BLaER1 (cell line): ENCODE measurements around the gene PHF23.
A peak's percentile ranks its signal among the peaks of the same experiment; 100 is the strongest.

Experiments used
- H3K27ac ChIP-seq: shearing (Covaris generic); formaldehyde crosslinking; 2 replicates; pipeline ENCODE4 v1.8.1; 2022
- H3K27me3 ChIP-seq: shearing (Covaris generic); formaldehyde crosslinking; 2 replicates; pipeline ENCODE4 v1.8.1; 2022
- H3K36me3 ChIP-seq: shearing (Covaris generic); formaldehyde crosslinking; 2 replicates; pipeline ENCODE4 v1.8.1; 2022
- H3K4me1 ChIP-seq: shearing (Covaris generic); formaldehyde crosslinking; 2 replicates; pipeline ENCODE4 v1.8.1; 2022
- H3K4me2 ChIP-seq: shearing (Covaris generic); formaldehyde crosslinking; 2 replicates; pipeline ENCODE4 v1.8.1; 2022
- H3K4me3 ChIP-seq: shearing (Covaris generic); formaldehyde crosslinking; 2 replicates; pipeline ENCODE4 v1.8.1; 2022
- H3K9ac ChIP-seq: shearing (Covaris generic); formaldehyde crosslinking; 2 replicates; pipeline ENCODE4 v1.8.1; 2022
- H3K9me3 ChIP-seq: shearing (Covaris generic); formaldehyde crosslinking; 2 replicates; pipeline ENCODE4 v1.8.1; 2022
- H4K20me1 ChIP-seq: shearing (Covaris generic); formaldehyde crosslinking; 2 replicates; pipeline ENCODE4 v1.8.1; 2022
- Cebpa-rat ChIP-seq: shearing (Covaris generic); IDR thresholded peaks from 2 replicates; pipeline ENCODE4 v1.8.1; 2022

Gene PHF23

GRCh38 chr17:7229504-7229903, 9.8 kb downstream of the PHF23 start:
- Histone ChIP-seq H4K20me1 (peaks cover 60% of the 10 kb centered on the region), H3K4me1 (peaks cover 21% of the 10 kb centered on the region), H3K36me3 (peaks cover 66% of the 10 kb centered on the region), H3K9ac (no peak overlapping the region), H3K4me3 (no peak overlapping the region), H3K27me3 (no peaks in the 10 kb centered on the region), H3K27ac (no peak overlapping the region), H3K9me3 (no peaks in the 10 kb centered on the region), H3K4me2 (no peak overlapping the region)
- TF ChIP-seq Cebpa-rat: no peak

GRCh38 chr17:7228920-7229319, 10.3 kb downstream of the PHF23 start:
- Histone ChIP-seq H4K20me1 (peaks cover 63% of the 10 kb centered on the region), H3K27ac (no peak overlapping the region), H3K9me3 (no peaks in the 10 kb centered on the region), H3K27me3 (no peaks in the 10 kb centered on the region), H3K4me2 (no peak overlapping the region), H3K9ac (no peak overlapping the region), H3K4me3 (no peak overlapping the region), H3K36me3 (peaks cover 71% of the 10 kb centered on the region), H3K4me1 (peaks cover 21% of the 10 kb centered on the region)
- no peak for TF ChIP-seq Cebpa-rat

DNA sequence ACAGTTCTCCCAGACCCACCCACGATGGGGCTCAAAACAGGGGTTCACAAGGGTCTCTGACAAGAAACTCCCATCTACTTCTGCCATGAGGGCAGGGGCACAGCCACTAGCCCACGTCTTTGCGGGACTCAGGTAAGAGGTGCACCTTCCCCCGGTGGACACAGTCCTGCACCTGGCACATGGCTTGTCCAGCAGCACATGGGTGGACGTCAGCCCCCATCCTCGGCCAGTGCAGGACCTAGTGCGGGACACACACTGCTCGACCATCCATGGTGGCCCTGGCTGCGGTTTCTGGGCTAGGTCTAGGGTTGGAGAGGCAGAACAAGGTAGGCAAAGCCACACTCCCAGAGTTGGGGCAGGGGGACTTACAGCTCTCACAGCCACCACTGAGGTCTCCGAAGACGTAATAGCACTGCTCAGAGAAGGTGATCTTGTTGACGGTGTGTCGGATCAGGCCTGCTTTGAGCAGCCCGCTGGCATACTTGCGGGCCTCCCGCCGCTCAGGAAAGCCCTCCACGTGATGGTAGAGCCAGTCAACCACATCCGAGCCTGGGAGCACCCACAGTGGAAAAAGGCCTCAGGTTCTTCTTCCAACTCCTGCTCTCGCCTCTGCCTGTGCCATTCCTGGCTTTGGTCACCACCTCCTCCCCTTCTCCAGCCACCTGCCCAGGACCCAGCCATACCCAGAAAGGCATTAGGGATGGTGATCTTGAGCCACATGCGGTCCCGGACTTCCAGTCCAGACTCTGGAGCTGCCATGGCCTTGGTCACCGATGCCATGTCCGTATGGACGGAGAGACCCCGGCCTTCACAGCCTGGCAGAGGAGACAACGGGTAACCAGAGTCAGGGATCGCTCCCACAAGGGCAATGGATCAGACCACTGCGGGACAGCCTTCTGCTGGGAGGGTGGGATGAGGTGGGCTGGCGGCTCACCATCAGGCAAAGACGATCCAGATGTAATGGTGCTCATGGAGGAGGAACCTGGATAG, 12.2 kb downstream of the PHF23 start:
- H3K27me3 ChIP-seq: no peaks in the 10 kb centered on the region
- H3K36me3 ChIP-seq: peaks cover 90% of the 10 kb centered on the region
- H3K4me3 ChIP-seq: no peak overlapping the region
- TF ChIP-seq Cebpa-rat: no peak
- no peak overlapping the region for H3K4me2 ChIP-seq
- no peak overlapping the region for H3K27ac ChIP-seq
- H4K20me1 ChIP-seq: peaks cover 66% of the 10 kb centered on the region
- H3K9me3 ChIP-seq: no peaks in the 10 kb centered on the region
- no peak overlapping the region for H3K9ac ChIP-seq
- peaks cover 11% of the 10 kb centered on the region for H3K4me1 ChIP-seq

DNA sequence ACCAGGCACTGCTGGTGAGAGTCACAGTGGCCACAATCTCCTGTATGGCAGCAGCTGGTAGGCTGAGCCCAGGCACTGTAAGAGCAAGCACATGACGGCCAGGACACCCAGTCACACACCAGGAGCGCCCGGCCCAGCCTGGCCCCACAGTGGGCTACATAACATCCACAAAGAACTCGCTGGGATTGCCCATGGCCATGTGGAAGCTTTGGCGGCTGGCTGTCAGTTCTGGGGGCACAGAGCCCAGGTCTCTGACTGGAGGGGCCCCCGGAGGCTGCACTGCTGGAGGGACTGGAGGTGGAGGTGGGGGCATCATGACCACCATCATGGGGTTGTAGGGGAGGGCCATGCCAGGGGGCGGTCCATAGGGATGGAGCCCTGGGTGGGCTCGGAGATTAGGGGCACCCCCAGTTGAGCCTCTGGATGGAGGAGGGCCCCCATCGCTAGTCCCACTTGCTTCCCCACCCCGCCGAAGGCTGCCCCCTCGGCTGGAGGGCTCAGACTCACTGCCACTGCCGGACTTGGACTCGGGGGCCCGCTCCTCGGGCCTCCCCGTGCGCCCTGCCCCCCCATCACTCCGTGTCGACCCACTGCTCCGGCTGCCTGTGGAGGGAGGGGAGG, 13.4 kb downstream of the PHF23 start:
- Histone ChIP-seq H3K27ac (no peak overlapping the region), H4K20me1 (peaks cover 66% of the 10 kb centered on the region), H3K4me3 (no peak overlapping the region), H3K27me3 (no peaks in the 10 kb centered on the region), H3K9me3 (no peaks in the 10 kb centered on the region), H3K4me1 (peaks cover 18% of the 10 kb centered on the region), H3K36me3 (peaks cover 97% of the 10 kb centered on the region), H3K4me2 (no peak overlapping the region), H3K9ac (0 out of 2 replicates have a peak overlapping the region, but pooled peaks have one; percentile 10)
- TF ChIP-seq Cebpa-rat: no peak

DNA sequence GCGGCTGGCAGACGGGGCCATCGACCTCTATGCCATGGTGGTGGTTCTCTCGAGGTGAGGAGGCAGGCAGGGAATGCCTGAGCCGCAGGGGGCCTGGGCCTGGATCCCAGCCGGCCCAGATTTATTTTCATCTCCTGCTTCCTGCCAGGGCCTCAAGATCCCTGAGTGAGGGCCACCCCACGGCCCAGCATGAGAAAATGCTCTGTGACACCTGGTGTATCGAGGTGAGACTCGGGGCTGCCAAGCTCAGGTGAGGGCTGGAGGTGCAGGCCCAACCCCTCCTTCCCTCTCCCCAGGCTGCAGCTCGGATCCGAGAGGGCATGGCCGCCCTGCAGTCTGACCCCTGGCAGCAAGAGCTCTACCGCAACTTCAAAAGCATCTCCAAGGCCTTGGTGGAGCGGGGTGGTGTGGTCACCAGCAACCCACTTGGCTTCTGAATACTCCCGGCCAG, 14.6 kb downstream of the PHF23 start:
- Histone ChIP-seq H3K27me3 (no peaks in the 10 kb centered on the region), H3K4me1 (peaks cover 24% of the 10 kb centered on the region), H3K9ac (no peak overlapping the region), H3K4me3 (no peak overlapping the region), H4K20me1 (peaks cover 65% of the 10 kb centered on the region), H3K4me2 (no peak overlapping the region), H3K9me3 (no peaks in the 10 kb centered on the region), H3K27ac (no peak overlapping the region), H3K36me3 (peaks cover 86% of the 10 kb centered on the region)
- no peak for TF ChIP-seq Cebpa-rat

- H3K9ac ChIP-seq: no peak overlapping the region
- H3K4me2 ChIP-seq: no peak overlapping the region
- H3K27ac ChIP-seq: no peak overlapping the region
- no peak overlapping the region for H3K4me3 ChIP-seq
- no peaks in the 10 kb centered on the region for H3K9me3 ChIP-seq
- H3K4me1 ChIP-seq: peaks cover 30% of the 10 kb centered on the region
- TF ChIP-seq Cebpa-rat: no peak
- H3K36me3 ChIP-seq: peaks cover 80% of the 10 kb centered on the region
- peaks cover 61% of the 10 kb centered on the region for H4K20me1 ChIP-seq
- H3K27me3 ChIP-seq: no peaks in the 10 kb centered on the region
These were observed 15.1 kb downstream of the PHF23 start for GRCh38 chr17:7224110-7224509.

- Histone ChIP-seq H4K20me1 (peaks cover 61% of the 10 kb centered on the region), H3K4me1 (peaks cover 37% of the 10 kb centered on the region), H3K9ac (peak overlapping the region; percentile 39; the same call in 1 of the 2 replicates), H3K9me3 (no peaks in the 10 kb centered on the region), H3K36me3 (peaks cover 73% of the 10 kb centered on the region), H3K4me2 (no peak overlapping the region), H3K27ac (no peak overlapping the region), H3K4me3 (no peak overlapping the region), H3K27me3 (no peaks in the 10 kb centered on the region)
- no peak for TF ChIP-seq Cebpa-rat
These were observed 15.9 kb downstream of the PHF23 start for GRCh38 chr17:7223375-7223774.

DNA sequence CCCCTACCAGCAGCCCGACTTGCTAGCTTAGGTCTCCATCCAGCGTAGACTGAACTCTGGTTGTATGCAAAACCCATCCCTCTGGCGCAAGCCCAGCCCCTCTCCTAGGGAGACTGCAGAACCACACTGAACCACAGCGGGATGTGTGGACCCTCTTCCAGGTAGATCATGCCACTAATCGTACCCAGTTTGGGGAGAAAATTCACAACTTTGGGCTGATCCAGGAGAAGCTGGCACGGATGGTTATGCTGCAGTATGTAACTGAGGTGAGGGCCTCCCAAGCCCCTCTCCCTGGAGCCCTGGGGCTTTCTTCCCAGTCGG, 16.3 kb downstream of the PHF23 start:
- H3K27ac ChIP-seq: no peak overlapping the region

DNA sequence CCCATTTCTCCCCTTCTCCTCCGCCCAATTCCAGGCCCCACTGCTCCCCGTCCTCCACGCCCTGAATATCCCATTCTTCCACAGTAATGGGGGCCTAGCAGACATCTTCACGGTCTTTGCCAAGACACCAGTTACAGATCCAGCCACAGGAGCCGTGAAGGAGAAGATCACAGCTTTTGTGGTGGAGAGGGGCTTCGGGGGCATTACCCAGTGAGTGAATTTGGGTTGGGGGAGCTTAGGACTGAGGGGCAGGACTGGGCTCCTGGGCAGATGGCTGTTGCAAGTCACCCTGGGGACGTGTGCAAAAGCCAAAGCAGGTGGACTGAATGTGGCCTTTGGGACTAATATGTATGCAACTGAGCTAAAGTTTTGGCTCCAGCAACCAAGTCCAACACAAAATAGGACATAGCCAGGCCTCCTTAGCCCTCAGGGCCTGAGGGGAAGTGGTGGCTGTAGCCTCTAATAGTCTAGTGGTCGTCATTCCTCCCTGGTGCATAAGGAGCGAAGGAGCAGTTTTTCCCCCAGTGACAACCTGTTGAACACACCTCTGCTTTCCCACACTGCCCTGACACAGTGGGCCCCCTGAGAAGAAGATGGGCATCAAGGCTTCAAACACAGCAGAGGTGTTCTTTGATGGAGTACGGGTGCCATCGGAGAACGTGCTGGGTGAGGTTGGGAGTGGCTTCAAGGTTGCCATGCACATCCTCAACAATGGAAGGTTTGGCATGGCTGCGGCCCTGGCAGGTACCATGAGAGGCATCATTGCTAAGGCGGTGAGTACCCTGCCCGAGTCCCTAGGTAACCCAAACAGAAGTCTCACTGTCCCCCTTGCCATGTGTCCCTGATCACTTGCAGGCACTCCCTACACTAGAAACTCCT, 16.9 kb downstream of the PHF23 start:
- H3K36me3 ChIP-seq: peaks cover 62% of the 10 kb centered on the region
- H3K4me2 ChIP-seq: no peak overlapping the region
- no peak overlapping the region for H3K27ac ChIP-seq
- H3K9me3 ChIP-seq: no peaks in the 10 kb centered on the region
- peaks cover 58% of the 10 kb centered on the region for H4K20me1 ChIP-seq
- H3K9ac ChIP-seq: peak overlapping the region; percentile 19; the same call in 1 of the 2 replicates
- TF ChIP-seq Cebpa-rat: no peak
- peaks cover 45% of the 10 kb centered on the region for H3K4me1 ChIP-seq
- no peaks in the 10 kb centered on the region for H3K27me3 ChIP-seq
- no peak overlapping the region for H3K4me3 ChIP-seq

More for the DNA sequence above, 16.3 kb downstream of the PHF23 start:
- no peak overlapping the region for H3K4me3 ChIP-seq
- no peak overlapping the region for H3K4me2 ChIP-seq
- peaks cover 61% of the 10 kb centered on the region for H4K20me1 ChIP-seq
- peaks cover 42% of the 10 kb centered on the region for H3K4me1 ChIP-seq
- H3K9me3 ChIP-seq: no peaks in the 10 kb centered on the region
- no peak for TF ChIP-seq Cebpa-rat
- H3K9ac ChIP-seq: peak overlapping the region; percentile 39; the same call in 1 of the 2 replicates
- H3K36me3 ChIP-seq: peaks cover 68% of the 10 kb centered on the region
- no peaks in the 10 kb centered on the region for H3K27me3 ChIP-seq
